HG02610 (cell line): ENCODE results near the gene FOXA1.

ENCODE experiments used
- ATAC-seq: cut with Tn5 transposase; IDR thresholded peaks from one replicate; pipeline ENCODE4 v1.9.1; 2021; ENCODE audit warnings: mild to moderate bottlenecking, moderate library complexity; ENCODE audit not compliant: unreplicated experiment

The FOXA1 gene

DNA sequence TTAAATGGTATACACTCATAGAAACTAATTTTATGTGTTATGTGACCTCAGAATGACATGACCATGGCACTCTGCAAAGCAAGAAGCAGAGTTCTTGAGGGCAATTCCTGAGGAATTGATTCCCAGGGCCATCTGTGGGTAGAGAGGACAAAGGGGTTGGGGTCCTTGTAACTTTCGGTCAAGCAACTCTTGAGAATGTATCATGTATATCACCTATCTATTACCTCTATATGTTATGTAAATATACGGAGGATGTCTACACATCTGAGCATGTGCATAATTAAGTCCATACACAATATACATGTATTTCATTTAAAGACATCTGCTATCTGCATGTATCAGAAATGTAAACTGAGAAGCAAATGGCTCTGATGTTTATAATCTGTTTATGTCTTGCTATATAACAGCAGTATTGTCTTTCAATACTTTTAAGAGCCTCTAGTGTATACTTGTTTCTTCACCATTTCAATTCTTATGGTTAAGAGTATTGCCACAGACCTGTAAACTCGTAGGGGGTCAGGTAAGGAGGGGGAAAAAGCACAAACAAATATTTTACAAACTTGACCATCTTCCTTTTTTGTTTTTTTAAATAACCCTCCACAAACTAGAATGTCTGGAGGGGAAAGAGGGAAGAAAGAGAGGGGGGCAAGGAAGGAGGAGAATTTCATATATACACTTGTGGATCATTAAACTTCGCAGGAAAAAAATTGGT is 4.5 kb downstream of the FOXA1 start:
- no peak for ATAC-seq

- no peak for ATAC-seq
Measured at GRCh38 chr14:37589715-37590427, 5.2 kb downstream of the FOXA1 start.

DNA sequence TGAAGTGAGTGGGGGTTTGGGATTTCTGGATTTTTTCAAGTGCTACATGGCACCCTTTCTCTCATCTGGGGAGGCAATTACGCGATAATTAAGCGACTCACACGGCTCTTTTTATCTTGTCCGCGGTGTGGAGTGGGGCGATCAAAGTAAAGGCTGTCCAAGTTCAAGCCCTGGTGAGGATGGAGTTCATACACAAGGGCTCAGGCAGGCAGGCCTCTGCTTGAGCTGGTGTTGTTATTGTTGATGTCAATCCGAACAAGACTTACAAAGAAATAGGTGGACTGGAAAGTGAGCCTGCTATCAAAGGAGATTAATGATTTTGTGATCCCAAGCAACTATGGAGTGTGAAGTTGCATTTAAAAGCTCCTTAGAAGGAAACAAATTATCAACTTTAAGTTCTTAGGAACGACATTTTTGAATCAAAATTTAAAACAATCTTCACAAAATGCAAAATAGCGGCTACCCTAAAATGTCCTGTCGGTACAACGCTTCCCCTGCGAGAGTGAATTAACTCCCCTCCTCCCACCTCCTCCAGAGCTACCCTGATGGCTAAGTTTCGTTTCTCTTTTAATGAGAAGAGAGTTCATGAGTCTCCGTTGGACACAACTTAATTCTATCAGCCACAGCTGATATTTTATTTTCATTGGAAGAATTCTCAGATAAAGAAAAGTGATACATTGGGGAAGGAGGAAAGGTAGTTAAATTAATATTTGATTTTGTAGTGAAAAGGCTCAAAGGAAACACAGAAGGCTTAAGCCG is 5.9 kb downstream of the FOXA1 start:
- ATAC-seq = no peak

DNA sequence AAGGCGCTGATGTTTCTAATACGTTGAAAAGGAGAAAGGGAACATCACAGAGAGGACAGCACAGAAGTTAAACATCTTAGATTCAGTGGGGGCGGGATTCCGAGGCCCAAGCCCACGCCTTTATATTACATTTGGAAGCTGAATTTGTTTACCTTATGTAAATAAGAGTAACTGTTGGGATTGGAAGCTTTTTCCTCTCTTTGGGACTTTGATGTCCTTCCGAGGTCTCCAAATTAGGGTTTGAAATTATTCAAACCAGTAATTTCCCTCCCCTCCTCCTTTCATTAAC is 6.4 kb downstream of the FOXA1 start:
- ATAC-seq = no peak

DNA sequence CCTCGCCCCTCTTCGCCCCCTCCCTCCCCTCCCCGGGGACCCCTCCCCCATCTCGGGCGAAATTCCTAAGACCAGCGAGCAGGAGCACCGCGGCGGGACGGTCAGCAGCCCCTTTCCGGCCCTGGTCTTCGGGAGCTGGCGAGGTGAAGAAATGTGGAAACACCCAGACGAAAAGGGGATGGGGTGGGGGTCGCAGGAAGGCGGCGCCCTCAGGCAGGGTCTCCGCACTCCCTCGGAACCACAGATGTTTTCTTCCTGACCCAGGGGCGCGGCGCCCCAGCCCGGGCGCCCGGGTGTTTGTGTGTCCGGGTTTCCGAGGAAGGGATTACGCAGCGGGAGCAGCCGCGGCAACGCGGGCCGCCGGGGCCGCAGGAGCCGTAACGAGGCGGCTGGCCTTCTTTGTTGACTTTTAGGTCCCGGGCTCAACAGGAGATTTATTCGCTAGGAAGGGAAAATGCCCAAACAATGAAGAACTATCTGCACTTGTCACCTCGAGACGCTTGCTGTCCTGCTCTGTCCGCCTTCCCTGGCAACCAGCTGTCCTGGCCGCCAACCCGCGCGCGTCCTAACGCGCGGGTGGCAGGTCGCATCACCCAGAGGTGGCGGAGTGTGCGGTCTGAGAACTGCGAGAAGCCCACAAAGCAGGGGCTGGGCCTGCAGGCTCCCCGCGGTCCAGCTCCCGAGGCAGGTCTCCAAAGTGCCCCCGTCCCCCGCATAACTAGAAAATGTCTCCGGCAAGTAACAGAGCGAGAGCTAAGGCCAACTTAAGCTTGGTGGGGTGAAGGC is 7.0 kb downstream of the FOXA1 start:
- no peak for ATAC-seq

DNA sequence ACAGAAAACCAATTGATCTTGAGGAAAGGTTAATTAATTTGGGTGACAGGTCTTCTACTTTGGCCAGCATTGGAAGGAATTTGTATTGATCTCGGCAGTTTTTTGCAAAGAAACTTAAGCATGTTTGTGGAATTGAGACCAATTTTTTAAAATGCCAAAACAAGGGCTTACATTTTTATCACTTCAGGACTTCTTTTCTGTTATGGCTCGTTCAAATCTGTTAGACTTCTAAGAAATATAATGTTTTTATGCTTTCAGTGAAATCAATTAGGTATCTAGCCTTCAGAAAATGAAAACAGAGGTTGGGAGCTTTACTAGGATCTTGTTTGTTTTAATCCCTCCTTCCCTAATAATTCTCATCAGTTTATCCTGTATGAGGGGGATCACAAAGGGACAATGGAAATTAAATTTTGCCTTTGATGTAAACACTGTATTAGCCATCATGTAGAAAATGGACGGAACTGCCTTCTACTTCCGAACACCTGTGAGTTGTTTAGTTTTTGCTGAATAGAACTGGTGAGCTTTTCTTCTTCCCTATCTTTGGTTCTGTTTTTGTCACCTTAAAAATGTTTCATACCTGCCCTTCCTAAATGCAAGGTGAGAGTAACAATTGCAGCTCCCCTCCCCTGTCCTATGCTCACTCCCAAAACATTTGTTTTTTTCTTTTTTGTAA is 7.8 kb downstream of the FOXA1 start:
- ATAC-seq = no peak

DNA sequence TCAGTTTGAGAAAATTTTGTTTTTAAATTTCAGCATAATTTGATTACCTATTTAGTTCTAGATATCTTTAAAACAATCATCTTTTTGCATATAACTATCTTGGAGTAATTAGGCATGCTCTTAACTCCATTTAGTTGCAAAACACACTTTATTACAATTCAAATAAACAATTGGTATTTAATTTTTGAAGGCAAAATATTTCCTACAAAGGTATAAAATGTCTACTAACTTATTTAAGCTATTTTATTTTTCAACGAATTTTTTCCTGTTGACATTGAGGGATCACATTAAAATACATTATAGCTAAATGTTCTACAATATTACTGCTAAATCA is 8.3 kb downstream of the FOXA1 start:
- ATAC-seq = no peak

DNA sequence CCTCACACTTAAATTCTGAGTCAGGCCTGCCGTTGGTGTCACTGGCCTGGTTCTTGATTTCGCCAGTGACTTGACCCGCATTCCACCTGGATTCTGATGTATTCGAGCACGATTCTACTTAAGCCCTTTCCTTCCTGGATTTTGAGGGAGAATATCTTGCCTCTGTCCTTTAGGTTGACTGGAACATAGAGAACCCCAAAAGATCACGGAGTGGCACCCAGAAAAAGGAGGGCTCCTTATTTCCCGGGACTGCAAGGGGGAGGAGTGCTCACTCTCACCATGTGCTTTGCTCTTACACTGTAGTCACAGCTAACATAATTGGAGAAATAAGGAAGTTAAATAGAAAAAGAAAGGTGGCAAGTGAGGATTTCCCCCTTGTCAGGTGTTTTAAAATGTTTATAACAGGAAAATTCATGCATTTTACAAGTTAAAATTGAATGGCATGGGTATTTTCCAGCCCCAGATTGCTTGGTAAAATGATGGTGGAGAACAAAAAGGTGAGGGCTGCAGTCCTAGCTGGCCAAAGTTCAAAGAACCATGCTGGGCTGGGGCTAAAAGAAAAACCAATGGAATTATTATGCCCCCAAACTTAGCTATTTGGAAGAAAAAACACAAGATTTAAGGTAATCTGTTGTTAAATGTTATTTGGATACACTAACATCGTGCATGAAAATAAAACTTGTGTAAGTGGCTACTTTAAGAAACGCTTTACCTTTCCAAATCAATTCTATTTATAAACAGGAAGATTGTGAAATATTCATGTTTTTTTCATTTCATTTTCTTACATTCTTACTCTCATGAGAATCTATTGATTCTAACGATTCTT is 8.9 kb downstream of the FOXA1 start:
- ATAC-seq = no peak

- no peak for ATAC-seq
Measured at GRCh38 chr14:37585101-37585511, 9.9 kb downstream of the FOXA1 start.

DNA sequence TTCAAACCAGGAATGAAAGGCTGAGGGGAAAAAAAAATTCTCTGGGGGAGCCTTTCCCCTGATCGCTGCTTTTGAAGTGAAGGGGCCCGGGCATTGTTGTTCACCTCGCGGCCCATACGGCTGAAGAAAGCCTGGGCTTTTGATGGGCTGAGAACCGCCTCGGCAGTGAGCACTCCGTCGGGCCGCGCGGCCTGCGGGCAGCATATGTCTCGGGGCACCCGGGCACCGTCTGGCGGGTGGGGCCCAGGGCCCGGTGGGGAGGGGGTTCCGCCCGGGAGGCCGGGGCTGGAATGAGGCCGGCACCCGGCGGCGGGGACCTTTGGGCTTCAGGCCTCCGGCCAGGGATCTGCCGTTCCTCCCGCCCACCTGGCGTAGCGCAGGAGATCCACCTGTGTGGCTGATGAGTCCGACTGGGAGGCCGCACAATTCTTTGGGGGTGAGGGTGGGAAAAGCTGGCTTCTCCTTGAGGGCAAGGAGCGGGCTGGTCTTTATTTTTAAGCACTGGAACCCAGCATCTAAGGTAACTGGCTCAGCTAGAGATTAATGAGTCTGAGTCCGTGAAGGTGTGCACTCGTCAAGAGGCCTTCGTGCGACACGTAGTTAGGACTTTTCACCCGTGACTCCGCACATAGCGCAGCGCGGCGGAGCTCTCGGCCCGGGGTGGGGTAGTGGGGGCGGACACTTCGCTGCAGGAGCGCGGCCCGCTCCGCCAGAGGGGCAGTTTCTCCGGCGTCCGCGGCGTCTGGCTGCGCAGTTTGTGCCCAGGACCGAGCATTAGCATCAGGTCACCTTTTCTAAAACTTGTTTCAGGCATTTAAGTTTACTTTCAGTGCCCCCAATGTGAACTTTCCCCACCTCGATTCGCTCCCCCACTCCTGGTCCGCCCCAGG is 10.6 kb downstream of the FOXA1 start:
- no peak for ATAC-seq

DNA sequence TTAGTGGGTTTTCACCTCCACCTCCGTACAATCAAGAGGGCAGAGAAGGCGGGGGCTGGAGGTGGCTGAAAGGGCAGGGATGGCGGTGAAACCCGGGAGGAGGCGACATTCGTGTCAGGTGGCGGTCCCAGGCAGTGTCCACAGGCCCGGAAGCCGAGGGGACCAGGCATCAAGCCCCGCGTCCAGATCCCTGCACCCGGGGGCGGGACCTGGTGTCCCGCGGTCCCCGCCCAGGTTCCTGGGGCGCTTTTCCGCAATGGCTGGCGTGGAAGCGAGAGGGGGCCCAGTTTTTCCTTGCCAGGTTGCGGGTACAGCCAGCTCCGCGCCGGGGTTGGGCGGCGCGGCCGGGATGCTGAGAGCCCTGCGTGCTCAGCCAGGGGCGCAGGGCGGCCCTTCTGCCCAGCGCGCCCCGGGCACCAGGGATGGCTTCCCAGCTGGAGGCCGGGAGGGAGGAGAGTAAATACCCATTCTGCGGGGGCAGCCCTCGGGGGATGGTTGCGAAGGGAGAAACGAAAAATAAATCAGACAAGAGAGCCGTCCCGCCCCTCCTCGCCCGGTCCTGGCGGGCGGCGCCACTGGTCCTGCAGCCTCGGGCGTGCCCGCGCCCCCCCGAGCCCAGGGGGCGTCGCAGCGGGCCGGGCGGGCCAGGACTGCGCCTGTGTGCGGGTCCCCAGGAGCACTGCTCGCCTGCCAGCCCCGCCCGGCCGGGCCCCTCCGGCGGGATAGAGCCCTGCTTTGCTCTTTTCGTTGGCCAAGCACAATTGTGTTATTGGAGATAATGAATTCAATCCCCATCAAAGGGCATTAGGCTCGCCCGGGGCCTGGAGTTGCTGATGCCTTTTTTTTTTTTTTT is 11.5 kb downstream of the FOXA1 start:
- ATAC-seq = no peak

DNA sequence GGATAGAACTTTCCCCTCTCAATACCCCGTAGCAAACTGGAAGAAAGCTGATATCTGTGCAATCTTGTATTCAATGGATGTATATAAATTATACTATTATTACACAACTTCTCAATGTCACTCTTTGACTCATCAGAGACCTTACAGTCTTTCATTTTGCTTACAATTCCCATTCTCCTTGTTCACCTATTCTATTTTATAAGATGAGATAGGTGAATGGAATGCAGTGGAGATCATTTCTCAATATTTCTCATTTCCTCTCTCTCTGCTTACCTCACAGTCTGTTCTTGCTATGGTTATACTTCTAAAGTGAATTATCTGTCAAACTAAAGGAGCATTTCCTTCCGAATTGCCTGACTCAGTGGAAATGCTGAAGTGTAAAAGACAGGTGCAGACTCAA is 14.9 kb downstream of the FOXA1 start:
- no peak for ATAC-seq

- ATAC-seq = no peak
Measured at GRCh38 chr14:37579274-37579673, 15.8 kb downstream of the FOXA1 start.

GRCh38 chr14:37573356-37573755 is 21.7 kb downstream of the FOXA1 start:
- no peak for ATAC-seq

GRCh38 chr14:37571391-37571790 is 23.7 kb downstream of the FOXA1 start:
- ATAC-seq = no peak

GRCh38 chr14:37569729-37570128 is 25.3 kb downstream of the FOXA1 start:
- ATAC-seq = no peak

- ATAC-seq = no peak
Measured at GRCh38 chr14:37566811-37567371, 28.2 kb downstream of the FOXA1 start.

DNA sequence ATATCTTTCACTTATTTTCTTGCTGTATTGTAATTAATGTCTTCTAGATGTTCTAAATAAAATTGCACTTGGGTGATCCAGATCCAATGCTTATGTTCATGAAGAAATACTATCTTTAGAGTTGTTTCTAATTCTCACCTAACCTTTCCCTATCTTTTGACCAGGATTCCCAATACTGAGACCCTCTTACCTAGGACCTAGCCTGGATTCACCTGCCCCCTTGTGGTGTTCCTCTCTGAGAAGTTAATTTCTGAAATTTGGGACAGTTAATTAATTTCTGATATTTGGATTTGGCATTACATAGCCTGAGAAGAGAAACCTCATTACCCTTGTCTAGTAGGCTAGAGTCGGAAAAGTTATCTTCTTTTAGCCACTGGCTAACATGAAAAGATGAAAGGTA is 29.5 kb downstream of the FOXA1 start:
- no peak for ATAC-seq
